ENCODE results near the gene CDKL4.
"Not testable (repeated sequence)": the region's sequence is repeated elsewhere in the genome, so short reads cannot be mapped to it uniquely, and the experiment has no call there.

Gene CDKL4

DNA sequence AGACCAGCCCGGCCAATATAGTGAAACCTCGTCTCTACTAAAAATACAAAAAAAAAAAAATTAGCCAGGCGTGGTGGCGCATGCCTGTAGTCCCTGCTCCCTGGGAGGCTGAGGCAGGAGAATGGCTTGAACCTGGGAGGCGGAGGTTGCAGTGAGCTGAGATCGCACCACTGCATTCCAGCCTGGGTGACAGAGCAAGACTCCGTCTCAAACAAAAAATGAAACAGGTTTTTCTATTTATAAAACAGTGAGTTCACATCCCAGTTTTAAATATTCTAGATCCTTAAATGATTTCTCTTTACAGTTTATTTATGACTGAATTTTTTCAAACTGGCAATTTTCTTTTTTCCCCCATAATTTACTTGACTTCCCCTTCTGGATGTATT, 102.8 kb downstream of the CDKL4 start:
- DNase-seq, result not testable (repeated sequence)

DNA sequence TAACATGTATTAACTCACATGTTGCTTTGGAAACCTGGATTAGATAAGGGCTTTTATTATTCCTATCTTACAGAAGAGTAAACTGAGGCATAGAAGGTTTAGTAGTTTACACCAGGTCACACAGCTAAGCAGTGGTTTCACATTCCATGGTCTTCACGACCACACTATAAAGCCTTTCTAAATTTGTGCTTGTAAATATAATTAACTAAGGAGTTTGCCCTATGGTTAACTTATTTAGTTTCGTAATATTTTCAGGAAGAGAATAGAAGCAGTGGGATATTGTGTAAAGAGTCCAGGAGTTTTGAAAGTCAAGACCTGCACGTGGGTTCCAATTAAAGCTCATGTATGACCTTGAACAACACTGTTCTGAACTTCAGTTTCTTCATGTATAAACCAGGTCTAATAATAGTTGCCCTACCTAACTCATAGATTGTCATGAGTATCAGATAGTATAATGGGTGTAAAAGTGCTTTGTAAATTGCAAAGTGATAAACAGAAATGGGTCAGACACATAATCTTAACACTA, 103.4 kb downstream of the CDKL4 start:
- no peak for DNase-seq

DNA sequence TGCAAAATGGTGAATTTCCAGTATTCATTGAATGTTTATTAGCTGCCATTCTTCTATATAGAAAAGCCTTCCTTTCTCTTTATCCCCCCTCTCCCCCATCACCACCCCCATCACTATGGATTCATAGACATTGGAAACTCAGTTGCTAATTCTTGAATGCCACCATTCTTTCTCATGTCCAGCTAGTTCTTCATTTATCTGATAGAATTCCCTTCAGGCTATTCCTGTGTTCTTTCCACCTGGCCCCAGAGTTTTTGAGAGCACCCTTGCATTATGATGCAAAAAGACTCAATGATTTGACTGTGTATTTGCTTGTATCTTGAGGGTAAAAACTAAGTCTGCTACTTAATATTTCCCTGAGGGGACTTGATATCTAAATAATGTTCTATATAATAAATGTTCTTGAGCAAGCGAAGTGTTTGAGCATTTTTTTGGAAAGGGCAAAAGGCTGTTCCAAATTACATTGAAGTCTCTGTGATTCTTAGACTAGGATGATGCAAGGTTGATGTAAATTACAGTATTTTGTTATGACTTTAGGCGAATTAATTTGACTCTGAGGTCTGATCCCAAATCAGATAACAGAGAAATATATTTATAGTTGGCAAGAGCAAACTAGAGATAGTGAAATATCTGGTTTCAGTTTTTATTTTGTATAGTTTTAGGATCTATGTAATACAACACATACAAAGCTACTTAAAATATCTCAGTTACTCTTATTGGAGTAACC, 104.1 kb downstream of the CDKL4 start:
- no peak for DNase-seq

GRCh38 chr2:39138837-39139211, 104.9 kb downstream of the CDKL4 start:
- no peak for DNase-seq

DNA sequence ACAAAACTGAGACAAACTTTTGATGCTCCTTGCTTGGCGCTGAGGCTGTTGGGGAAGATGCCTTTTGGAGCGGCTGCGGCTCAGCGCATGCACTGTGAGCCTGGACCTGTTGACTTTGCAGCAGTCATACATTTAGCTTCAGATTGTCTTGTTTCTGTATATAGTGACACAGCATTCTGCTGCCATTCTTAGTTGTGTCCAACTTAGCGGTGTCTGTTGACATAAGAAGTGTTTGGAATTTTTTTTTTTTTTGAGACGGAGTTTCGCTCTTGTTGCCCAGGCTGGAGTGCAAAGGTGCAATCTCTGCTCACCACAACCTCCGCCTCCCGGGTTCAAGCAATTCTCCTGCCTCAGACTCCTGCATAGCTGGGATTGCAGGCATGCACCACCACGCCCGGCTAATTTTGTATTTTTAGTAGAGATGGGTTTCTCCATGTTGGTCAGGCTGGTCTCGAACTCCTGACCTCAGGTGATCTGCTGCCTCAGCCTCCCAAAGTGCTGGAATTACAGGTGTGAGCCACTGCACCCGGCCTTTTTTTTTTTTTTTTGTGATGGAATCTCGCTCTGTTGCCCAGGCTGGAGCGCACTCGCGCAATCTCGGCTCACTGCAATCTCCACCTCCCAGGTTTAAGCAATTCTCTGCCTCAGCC, 105.5 kb downstream of the CDKL4 start:
- DNase-seq, result not testable (repeated sequence)

DNA sequence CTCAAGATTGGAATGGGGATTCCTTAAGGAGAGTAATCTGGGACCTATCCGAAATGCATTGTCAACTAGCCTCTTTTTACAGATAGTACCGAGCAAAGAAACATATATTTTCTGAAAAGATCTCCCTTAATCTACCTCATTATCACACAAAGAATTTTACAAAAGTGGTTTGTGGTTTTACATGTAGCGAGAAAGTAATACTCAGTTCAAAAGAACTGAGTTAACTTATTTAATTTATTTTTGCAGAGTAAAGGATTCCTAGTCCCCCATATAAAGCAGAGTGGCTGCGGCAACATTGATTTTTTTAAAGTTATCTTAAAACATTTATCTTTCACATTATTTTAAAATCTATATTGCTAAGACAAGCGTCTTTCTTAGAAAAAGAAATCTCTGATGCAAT, 107.0 kb downstream of the CDKL4 start:
- DNase-seq, result no peak

GRCh38 chr2:39135690-39136259, 108.0 kb downstream of the CDKL4 start:
- no peak for DNase-seq

GRCh38 chr2:39133215-39133851, 110.4 kb downstream of the CDKL4 start:
- DNase-seq, result no peak

- no peak for DNase-seq
Observed at GRCh38 chr2:39128919-39129391, 114.8 kb downstream of the CDKL4 start.

GRCh38 chr2:39127973-39128372, 115.8 kb downstream of the CDKL4 start:
- no peak for DNase-seq
